Activated CD4-positive, alpha-beta T cell treated with anti-CD3 and anti-CD28 coated beads, Interleukin-2, amount 50 U/mL, for 1 hour (primary cell): ENCODE data around the gene SLC9A5.

Experiments used
- DNase-seq: peaks from one replicate; pipeline ENCODE4 v3.0.0-alpha.2; 2020

Gene SLC9A5

GRCh38 chr16:67241008-67241900 lies 7.5 kb upstream of the SLC9A5 start:
- no peak for DNase-seq

GRCh38 chr16:67242138-67242730 lies 6.5 kb upstream of the SLC9A5 start:
- no peak for DNase-seq

- no peak for DNase-seq
Measured at GRCh38 chr16:67243481-67243880, 5.3 kb upstream of the SLC9A5 start.

- DNase-seq = peak; percentile 69
Measured at GRCh38 chr16:67244387-67245185, 4.2 kb upstream of the SLC9A5 start.

- no peak for DNase-seq
Measured at GRCh38 chr16:67245186-67245585, 3.6 kb upstream of the SLC9A5 start.

- DNase-seq = no peak
Measured at GRCh38 chr16:67245674-67246080, 3.1 kb upstream of the SLC9A5 start.

GRCh38 chr16:67246081-67246755 lies 2.6 kb upstream of the SLC9A5 start:
- peak; percentile 26 for DNase-seq

GRCh38 chr16:67246756-67247191 lies 2.0 kb upstream of the SLC9A5 start:
- DNase-seq = peak; percentile 42

GRCh38 chr16:67247192-67248072 lies 1.3 kb upstream of the SLC9A5 start, which contains the start of gene FHOD1:
FHOD1 (minus strand) TSS chr16:67247481; CDS start chr16:67247410, 71 bp downstream.
- DNase-seq = peak; percentile 93

GRCh38 chr16:67248073-67248400 lies 742 bp upstream of the SLC9A5 start:
- DNase-seq = no peak

GRCh38 chr16:67249178-67250044 lies 632 bp downstream of the SLC9A5 start:
- DNase-seq = no peak

- DNase-seq = no peak
Measured at GRCh38 chr16:67250045-67250327, 1.2 kb downstream of the SLC9A5 start.

GRCh38 chr16:67252609-67253497 lies 4.1 kb downstream of the SLC9A5 start:
- no peak for DNase-seq

- no peak for DNase-seq
Measured at GRCh38 chr16:67254801-67255552, 6.2 kb downstream of the SLC9A5 start.

- DNase-seq = no peak
Measured at GRCh38 chr16:67255553-67256221, 6.9 kb downstream of the SLC9A5 start.

- DNase-seq = no peak
Measured at GRCh38 chr16:67256701-67257230, 8.0 kb downstream of the SLC9A5 start.

GRCh38 chr16:67257486-67258160 lies 8.8 kb downstream of the SLC9A5 start:
- no peak for DNase-seq
